C4-2B (cell line): ENCODE measurements around the gene BTC.

Experiments used
- CTCF ChIP-seq: fragments of 450-650 bp; conservative IDR thresholded peaks from 2 replicates; pipeline ENCODE4 v1.5.1; 2017; ENCODE audit warnings: mild to moderate bottlenecking
- ZFX ChIP-seq: fragments of 450-650 bp; IDR thresholded peaks from 2 replicates; pipeline ENCODE4 v1.6.1; 2017

- TF ChIP-seq CTCF (no peak), ZFX (no peak)
Observed at GRCh38 chr4:74751856-74752255, 42.5 kb downstream of the BTC start.
